Muscle of leg (tissue), 11 donors: ENCODE data around the gene KCNB1. TPM values are rescaled to one million over a fixed set of nuclear protein-coding genes. Genes with fewer than 3 reads are reported as not detected.

Experiments used
- DNase-seq: peaks from one replicate; pipeline ENCODE4 v3.0.0; 2013
- H3K27ac ChIP-seq: one replicate; pipeline ENCODE4 v1.5.1; 2013; ENCODE audit warnings: mild to moderate bottlenecking, low read length, control low read depth
- H3K27me3 ChIP-seq: one replicate; pipeline ENCODE4 v1.6.1; 2013; ENCODE audit warnings: low read length; ENCODE audit not compliant: control insufficient read depth, insufficient read depth
- H3K36me3 ChIP-seq: one replicate; pipeline ENCODE4 v1.6.1; 2013; ENCODE audit warnings: low read length; ENCODE audit not compliant: control insufficient read depth, insufficient read depth
- H3K4me1 ChIP-seq: one replicate; pipeline ENCODE4 v1.6.1; 2013; ENCODE audit warnings: low read length; ENCODE audit not compliant: control insufficient read depth, insufficient read depth
- H3K4me3 ChIP-seq: one replicate; pipeline ENCODE4 v1.5.1; 2013; ENCODE audit warnings: low read length, control low read depth
- H3K9me3 ChIP-seq: replicated peaks from 2 replicates; pipeline ENCODE4 v1.6.1; 2013; ENCODE audit warnings: low read depth, low read length; ENCODE audit not compliant: control insufficient read depth
- WGBS: methylation state at CpG from one replicate; pipeline ENCODE4 v1.1.5; 2013; ENCODE audit warnings: missing lambda C conversion rate; ENCODE audit not compliant: insufficient coverage; 5-methylcytosine and 5-hydroxymethylcytosine counted together
- polyA plus RNA-seq, 8 donors: library from polyadenylated mRNA; unstranded; fragments of 120-200 nt; gene quantifications; one replicate each; pipeline versions ENCODE4 v1.2.1 to v1.2.3, GENCODE V29; 2013; ENCODE audit warnings: inconsistent platforms in 1 of 8, low replicate concordance in 1 of 8; ENCODE audit not compliant: insufficient read length in 8 of 8, insufficient read depth in 1 of 8
- total RNA-seq: library from RNA; stranded (reverse); fragments of 120-200 nt; gene quantifications from one replicate; pipeline ENCODE4 v1.2.4, GENCODE V29; 2013

The KCNB1 gene
- total and polyA plus RNA-seq, 9 donors = 2.7 to 8.7 (median 5.4) TPM

DNA sequence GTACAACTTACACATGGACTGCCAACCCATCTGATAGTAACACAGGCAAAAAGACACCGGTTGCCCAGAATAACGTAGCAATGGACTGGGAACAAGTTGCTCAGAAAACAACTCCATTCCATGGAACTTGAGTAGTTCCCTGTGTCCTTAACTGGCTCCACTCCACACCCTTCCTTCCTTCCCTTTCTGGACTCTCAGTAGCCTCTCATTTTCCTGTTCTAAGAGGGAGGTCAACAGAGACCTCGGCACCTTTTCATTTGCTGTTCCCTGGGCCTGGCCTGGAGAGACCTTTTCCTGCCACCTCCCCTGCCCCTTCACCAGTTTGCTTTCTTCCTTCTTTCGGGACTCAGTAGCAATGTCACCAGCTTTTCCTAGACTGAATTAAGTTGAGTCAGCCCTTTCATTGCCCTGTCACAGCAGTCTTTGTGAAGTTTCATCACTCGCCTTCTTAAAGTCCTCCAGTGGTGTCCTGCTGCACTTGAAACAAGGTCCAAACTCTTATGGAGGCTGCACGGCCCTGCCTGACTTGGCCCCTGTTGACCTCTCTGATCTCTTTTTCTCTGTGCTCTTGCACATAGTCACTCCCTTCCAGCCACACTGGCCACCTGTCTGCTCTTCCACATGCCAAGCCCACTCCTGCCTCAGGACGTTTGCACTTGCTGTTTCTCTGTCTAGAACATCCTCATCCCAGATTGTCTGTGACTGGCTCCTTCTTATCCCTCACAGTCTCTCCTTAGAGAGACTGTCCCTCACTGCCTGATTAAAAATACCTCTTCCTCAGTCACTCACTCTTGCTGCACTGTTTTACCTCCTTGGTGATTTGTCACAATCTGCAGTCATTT, 90.8 kb downstream of the KCNB1 start:
- H3K4me1 ChIP-seq = peaks cover 18% of the 10 kb centered on the region
- no peaks in the 10 kb centered on the region for H3K36me3 ChIP-seq
- no peak for DNase-seq
- WGBS = 86% methylated on average over 7 of the region's 7 CpGs
- no peaks in the 10 kb centered on the region for H3K9me3 ChIP-seq
- H3K4me3 ChIP-seq = no peak overlapping the region
- no peak overlapping the region for H3K27ac ChIP-seq
- H3K27me3 ChIP-seq = no peaks in the 10 kb centered on the region

DNA sequence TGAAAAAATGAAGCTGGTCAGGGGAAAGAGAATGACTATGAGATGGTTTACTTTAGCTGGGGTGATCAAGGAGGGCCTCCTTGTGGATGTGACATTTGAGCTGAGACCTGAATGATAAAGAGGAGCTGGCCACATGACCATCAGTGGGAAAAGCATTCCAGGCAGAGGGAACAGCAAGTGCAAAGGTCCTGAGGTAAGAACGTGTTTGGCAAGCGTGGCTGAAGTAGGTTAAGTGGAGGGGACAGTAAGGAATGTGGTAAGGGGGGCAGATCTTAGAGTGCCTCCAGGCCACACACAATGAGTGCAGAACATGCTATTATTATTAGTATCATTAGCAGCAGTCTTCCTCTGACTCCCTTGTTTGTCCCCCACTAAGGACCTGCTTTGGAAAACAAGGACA, 92.6 kb downstream of the KCNB1 start:
- Histone ChIP-seq H3K27ac (no peak overlapping the region), H3K4me1 (peaks cover 12% of the 10 kb centered on the region), H3K36me3 (no peaks in the 10 kb centered on the region), H3K9me3 (no peaks in the 10 kb centered on the region), H3K4me3 (no peak overlapping the region), H3K27me3 (no peaks in the 10 kb centered on the region)
- no peak for DNase-seq
- no CpG with 5 or more reads among the region's 2 CpGs for WGBS

GRCh38 chr20:49388744-49389143, 93.7 kb downstream of the KCNB1 start:
- Histone ChIP-seq H3K4me1 (peaks cover 11% of the 10 kb centered on the region), H3K36me3 (no peaks in the 10 kb centered on the region), H3K4me3 (no peak overlapping the region), H3K9me3 (no peaks in the 10 kb centered on the region), H3K27me3 (no peaks in the 10 kb centered on the region), H3K27ac (no peak overlapping the region)
- DNase-seq = peak; percentile 71

GRCh38 chr20:49387581-49387939, 94.9 kb downstream of the KCNB1 start:
- no peak for DNase-seq
- H3K27me3 ChIP-seq = no peaks in the 10 kb centered on the region
- H3K4me3 ChIP-seq = no peak overlapping the region
- H3K9me3 ChIP-seq = no peaks in the 10 kb centered on the region
- no peaks in the 10 kb centered on the region for H3K36me3 ChIP-seq
- H3K4me1 ChIP-seq = peaks cover 11% of the 10 kb centered on the region
- 71% methylated on average over 3 of the region's 4 CpGs for WGBS
- H3K27ac ChIP-seq = no peak overlapping the region

DNA sequence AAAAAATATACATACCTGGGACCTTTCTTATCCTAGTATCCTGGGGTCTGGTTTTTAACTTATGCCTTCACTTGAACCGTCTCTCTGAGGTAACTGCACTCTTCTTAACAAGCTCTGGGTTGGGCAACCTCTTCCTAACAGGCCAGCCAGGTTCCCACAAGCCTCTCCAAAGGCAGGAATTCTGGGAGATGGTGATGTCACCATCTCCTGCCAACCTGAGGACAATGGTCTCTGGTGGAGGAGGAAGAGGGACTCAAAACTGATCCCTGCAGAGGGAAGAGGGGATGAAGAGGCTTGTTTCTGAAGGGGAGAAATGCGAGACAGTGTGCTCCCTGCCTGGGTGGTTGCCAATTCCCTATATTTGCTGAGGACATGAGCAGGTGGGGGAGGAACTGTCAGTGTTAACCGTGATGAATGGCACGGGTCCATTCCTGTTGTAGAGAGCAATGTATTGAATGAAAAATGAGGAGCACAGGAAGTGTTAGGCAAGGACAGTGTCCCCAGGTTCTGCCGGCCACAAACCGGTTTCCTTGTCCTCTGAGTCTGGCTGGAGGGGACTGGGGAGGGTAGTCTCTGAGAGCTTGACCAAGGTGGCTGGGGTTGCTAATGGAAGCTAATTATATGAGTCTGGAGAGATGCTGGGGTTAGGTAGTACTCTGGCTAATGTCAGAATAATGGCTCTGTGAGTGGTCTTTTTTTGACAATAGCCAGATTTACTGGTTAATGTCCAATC, 95.5 kb downstream of the KCNB1 start:
- no peak overlapping the region for H3K27ac ChIP-seq
- WGBS = 19% methylated on average over 5 of the region's 6 CpGs
- no peak for DNase-seq
- no peaks in the 10 kb centered on the region for H3K9me3 ChIP-seq
- no peaks in the 10 kb centered on the region for H3K27me3 ChIP-seq
- no peaks in the 10 kb centered on the region for H3K36me3 ChIP-seq
- peaks cover 12% of the 10 kb centered on the region for H3K4me1 ChIP-seq
- H3K4me3 ChIP-seq = no peak overlapping the region

GRCh38 chr20:49385465-49385864, 97.0 kb downstream of the KCNB1 start:
- Histone ChIP-seq H3K4me3 (no peak overlapping the region), H3K36me3 (no peaks in the 10 kb centered on the region), H3K9me3 (no peaks in the 10 kb centered on the region), H3K4me1 (peaks cover 20% of the 10 kb centered on the region), H3K27me3 (no peaks in the 10 kb centered on the region), H3K27ac (no peak overlapping the region)
- 63% methylated on average over 1 of the region's 1 CpG for WGBS
- DNase-seq = peak; percentile 52

- peaks cover 25% of the 10 kb centered on the region for H3K4me1 ChIP-seq
- no peaks in the 10 kb centered on the region for H3K27me3 ChIP-seq
- H3K4me3 ChIP-seq = no peak overlapping the region
- peak; percentile 56 for DNase-seq
- 33% methylated on average over 12 of the region's 16 CpGs for WGBS
- H3K36me3 ChIP-seq = no peaks in the 10 kb centered on the region
- H3K27ac ChIP-seq = no peak overlapping the region
- no peaks in the 10 kb centered on the region for H3K9me3 ChIP-seq
Observed at GRCh38 chr20:49384437-49385434, 97.7 kb downstream of the KCNB1 start.

DNA sequence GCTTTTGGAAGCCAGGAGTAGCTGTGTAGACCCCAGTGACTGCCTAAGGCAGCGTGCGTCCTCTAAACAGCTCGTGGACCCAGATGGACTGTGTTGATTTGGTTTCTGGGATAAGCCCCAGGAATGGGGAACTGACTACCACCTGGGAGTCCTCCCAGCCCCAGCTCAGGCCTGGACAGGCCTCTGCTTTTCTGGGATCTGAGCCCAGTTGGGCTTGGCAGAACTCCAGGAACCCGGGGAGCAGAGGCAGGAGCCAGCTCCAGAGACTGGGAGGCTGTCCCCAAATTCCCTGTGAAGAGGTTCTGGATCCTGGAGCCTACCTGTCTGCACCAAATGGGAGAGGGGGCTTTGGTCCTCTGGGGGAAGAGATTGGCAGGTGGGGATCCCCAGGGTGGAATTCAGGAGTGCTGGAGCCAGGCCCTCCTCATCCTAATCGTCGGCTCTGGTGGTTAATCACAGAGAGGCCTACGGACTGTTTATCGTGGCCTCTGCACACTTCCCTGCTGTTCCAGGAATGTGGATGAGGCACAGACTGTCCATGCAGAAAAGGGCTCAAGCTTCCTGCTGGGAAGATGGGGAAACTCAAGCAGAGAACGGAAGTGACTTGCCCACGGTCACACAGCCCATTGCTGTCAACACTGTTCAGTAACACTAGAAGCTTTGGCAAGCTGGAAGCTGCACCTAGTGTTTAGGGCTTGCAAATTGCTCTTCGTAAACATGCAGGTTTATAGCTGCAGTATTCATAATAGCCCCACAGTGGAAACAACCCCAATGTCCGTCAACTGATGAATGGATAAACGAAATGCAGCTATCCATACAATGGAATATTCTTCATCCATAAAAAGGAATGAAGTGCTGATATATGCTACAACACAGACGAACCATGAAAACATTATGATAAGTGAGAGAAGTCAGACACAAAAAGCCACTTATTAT, 100.6 kb downstream of the KCNB1 start:
- H3K4me3 ChIP-seq = no peak overlapping the region
- no peaks in the 10 kb centered on the region for H3K36me3 ChIP-seq
- DNase-seq = peak; percentile 88
- H3K27me3 ChIP-seq = no peaks in the 10 kb centered on the region
- WGBS = 33% methylated on average over 11 of the region's 14 CpGs
- peaks cover 15% of the 10 kb centered on the region for H3K4me1 ChIP-seq
- no peaks in the 10 kb centered on the region for H3K9me3 ChIP-seq
- H3K27ac ChIP-seq = no peak overlapping the region

GRCh38 chr20:49380337-49380780, 102.1 kb downstream of the KCNB1 start:
- 21% methylated on average over 4 of the region's 6 CpGs for WGBS
- no peaks in the 10 kb centered on the region for H3K36me3 ChIP-seq
- H3K27ac ChIP-seq = no peak overlapping the region

More at GRCh38 chr20:49380337-49380780, 102.1 kb downstream of the KCNB1 start:
- no peaks in the 10 kb centered on the region for H3K9me3 ChIP-seq
- no peaks in the 10 kb centered on the region for H3K27me3 ChIP-seq
- no peak overlapping the region for H3K4me3 ChIP-seq
- H3K4me1 ChIP-seq = peaks cover 14% of the 10 kb centered on the region
- no peak for DNase-seq
